Stimulated activated CD8-positive, alpha-beta memory T cell treated with anti-CD3 and anti-CD28 coated beads, Interleukin-4, amount 100 ng/mL, for 4 hours (primary cell): ENCODE results near the gene IDE.

ENCODE experiments used
- DNase-seq, 2 donors: peaks; one replicate each; pipeline ENCODE4 v3.0.0-alpha.2; 2020; ENCODE audit warnings: low read depth in 2 of 2, low spot score in 1 of 2

The IDE gene

DNA sequence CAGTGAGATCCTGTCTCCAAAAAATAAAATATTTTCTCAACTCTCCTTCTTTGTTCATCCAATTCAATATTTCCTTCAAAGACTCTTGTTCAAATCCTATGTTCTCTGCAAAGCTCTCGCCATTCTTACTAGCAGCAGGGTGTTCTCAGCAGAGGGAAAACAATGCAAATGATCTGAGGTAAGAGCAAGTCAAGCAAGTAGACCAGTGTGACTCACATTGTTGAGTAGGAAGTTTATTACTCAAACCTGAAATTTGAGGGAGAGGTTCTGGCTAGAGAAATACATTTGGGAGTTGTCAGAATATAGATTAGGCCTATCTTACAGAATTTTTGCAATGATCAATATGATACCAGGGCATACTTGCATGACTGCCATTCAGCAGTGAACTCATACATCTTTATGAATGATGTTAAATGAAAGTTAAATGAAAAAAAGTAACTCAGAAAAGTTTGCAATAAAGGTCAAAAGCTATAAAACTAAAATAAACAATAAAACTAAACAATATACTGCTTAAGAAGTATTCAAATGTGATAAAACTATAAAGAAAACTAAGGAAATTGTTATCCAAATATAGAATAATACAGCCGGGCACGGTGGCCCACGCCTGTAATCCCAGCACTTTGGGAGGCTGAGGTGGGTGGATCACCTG is 5.8 kb downstream of the IDE start:
- DNase-seq = no peak

DNA sequence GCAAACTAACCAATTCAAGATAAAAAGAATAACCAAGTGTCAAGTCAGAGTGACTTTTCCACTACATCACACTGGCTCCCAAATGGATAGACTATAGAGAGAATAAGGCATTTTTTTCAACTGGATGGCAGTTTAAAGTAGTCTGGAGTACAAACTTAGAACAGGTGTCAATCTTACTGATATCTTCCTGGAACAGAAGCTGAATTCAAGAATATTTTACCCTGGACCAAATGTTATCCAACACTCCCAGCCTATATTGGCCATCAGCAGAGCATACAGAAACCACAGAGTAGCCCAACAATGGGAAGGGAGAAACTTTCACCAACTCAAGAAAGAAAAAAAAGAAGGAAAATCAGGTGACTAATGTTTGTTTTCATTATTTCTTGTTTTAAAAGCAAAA is 11.5 kb downstream of the IDE start:
- DNase-seq = no peak

DNA sequence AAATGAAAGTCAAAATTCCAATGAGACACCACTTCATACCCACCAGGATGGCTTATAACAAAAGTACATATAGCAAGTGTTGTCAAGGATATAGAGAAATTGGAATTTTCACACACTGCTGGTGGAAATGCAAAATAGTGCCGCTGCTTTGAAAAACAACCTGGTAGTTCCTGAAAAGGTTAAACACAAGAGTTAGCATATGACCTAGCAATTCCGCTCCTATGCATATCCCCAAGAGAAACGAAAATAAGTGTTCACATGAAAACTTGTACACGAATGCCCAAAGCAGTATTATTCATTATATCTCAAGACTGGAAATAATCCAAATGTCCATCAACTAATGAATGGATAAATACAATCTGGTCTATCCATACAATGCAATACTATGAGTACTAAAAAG is 14.8 kb downstream of the IDE start:
- DNase-seq = no peak

GRCh38 chr10:92553959-92554358 is 19.9 kb downstream of the IDE start:
- no peak for DNase-seq

DNA sequence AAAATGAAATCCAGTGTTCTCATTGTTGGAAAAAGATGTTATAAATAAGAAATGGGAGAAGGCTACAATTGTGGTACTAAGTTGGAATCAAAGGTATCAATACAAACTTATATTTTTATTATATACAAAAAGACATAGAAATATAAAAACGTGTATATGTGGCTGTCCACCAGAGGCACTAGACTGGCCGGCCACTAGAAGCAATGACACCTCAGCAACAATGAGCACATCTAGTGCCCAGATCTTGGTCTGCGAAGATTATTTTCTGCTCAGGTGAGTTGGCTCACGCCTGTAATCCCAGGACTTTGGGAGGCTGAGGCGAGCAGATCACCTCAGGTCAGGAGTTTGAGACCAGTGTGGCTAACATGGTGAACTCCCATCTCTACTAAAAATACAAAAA is 21.6 kb downstream of the IDE start:
- no peak for DNase-seq

DNA sequence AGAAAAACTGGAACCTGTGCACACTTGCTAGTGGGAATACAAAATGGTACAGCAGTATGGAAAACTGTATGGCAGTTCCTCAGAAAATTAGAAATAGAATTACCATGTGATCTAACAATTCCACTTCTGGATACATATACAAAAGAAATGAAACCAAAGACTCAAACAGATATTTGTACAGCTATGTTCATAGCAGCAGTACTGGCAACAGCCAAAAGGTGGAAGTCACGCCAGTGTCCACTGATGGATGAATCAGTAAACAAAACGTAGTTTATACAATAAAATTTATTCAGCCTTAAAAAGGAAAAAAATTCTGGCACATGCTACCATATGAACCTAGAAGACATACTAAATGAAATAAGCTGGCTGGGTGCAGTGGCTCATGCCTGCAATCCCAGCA is 23.0 kb downstream of the IDE start:
- DNase-seq = no peak

- no peak for DNase-seq
Observed at GRCh38 chr10:92547676-92548075, 26.2 kb downstream of the IDE start.

GRCh38 chr10:92545556-92545955 is 28.3 kb downstream of the IDE start:
- DNase-seq = no peak

DNA sequence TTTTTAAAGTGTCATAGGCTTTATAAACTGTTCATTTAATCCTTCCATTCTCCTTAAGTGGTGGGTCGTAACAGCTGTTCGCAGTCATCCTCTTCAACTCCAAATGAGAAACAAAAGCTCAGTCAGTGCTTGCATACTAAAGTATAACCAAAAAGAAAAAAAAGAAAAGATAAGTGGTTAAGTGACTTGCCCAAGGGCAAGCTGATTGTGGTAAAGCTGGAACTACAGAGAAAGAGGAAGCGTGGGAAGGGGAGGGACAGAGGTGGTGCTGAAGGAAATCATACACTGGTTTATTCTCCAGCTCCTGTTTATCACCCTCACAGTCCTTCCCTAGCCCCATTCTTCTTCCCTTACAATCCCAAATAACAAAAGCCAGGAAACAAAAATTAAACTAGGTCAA is 29.6 kb downstream of the IDE start:
- no peak for DNase-seq

DNA sequence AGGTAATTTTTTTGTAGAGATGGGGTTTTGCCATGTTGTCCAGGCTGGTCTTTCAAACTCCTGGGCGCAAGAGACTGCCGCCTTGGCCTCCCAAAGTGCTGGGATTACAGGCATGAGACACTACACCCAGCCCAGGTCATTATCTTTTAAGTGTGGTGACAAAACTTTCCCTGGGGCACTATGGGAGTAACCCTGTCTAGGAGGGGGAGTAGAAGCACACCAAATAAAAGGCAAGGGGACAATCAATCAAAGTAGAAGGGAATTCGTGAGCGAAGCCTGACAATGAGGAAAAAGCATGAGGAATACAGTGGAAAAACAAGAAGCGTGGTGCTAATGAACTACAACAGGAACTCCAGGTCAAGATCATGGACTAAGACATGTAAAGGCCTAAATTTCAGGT is 31.4 kb downstream of the IDE start:
- no peak for DNase-seq

DNA sequence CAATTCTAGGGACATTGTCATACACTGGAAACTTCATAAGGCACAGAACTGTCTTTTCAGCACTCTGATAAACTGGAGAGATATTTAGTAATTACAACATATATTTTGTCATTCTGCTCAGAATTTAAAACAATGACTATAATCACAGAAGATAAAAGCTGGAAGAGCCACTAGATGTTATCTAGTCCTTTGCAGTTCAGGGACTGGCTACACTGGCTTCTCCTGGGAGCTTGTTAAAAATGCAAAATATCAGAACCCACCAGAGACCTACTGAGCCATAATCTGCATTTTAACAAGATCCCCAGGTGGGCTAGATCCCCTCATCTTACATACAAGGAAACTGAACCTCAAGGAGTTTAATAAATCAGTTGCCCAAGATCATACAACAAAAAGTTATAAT is 32.3 kb downstream of the IDE start:
- DNase-seq = no peak

GRCh38 chr10:92538231-92538958 is 35.5 kb downstream of the IDE start:
- no peak for DNase-seq

DNA sequence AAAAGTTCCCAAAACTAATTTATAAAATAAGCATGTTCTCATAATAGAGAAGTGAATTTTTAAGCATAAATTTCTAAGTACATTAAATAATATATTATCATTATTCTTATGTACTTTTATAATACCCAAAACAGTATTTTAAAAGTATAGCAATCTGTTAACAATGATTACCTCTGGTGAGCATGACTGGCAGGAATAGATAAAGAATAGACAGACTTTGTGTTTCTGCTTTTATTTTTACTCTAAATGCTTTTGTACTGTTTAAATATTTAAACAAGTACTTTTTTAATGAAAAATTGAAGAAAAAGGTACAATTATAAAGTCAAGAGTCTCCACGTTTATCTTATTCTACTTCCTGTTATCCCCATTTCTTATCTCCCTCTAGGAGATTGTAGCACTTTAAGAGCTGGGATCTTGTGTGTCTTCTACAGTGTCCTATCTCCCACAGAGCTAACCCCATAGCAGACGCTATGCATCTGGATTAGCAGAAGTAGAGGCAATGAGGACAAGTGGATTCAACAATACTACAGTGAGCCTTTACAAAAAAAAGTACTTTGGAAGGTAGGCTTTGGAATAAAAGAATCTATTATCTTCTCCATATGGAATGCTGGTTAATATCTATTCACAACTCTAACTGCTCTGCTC is 42.9 kb downstream of the IDE start:
- DNase-seq = no peak

DNA sequence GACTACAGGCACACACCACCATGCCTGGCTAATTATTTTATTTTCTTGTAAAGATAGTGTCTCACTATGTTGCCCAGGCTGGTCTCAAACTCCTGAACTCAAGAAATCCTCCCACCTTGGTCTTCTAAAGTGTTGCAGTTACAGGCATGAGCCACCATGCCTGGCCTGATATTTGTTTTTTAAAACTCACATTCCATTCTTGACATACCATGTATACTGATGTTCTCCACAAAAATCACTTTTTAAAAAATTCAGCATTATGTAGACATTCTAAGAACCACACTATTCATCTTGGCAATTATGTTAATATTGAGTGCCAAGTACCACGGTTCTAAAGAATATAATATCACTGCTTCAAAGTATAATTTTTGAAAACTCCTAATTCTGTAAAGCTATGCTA is 43.5 kb downstream of the IDE start:
- no peak for DNase-seq

- no peak for DNase-seq
Observed at GRCh38 chr10:92527716-92528115, 46.2 kb downstream of the IDE start.

- DNase-seq = no peak
Observed at GRCh38 chr10:92523639-92524038, 50.3 kb downstream of the IDE start.

- DNase-seq = peak; percentile 39 to 49
Observed at GRCh38 chr10:92517034-92517655, 56.7 kb downstream of the IDE start.

- no peak for DNase-seq
Observed at GRCh38 chr10:92508866-92509265, 65.0 kb downstream of the IDE start.

DNA sequence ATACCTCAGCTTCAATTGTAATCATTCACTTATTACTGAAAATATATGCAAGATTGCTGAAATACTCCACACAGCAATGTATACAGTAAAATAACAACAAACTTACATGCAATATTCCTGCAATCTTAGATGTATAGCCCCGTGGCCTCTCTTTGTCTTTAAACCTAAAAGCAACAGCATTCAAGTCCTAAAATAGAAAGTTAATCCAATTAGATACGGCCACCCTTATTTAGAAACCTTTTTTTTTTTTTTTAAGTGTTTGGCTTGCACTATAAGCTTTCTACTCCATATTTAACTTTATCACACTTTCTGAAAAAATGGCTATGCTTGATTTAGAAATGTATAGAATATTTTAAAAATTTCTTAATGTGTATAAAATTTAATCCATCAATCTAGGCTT is 67.6 kb downstream of the IDE start:
- no peak for DNase-seq

DNA sequence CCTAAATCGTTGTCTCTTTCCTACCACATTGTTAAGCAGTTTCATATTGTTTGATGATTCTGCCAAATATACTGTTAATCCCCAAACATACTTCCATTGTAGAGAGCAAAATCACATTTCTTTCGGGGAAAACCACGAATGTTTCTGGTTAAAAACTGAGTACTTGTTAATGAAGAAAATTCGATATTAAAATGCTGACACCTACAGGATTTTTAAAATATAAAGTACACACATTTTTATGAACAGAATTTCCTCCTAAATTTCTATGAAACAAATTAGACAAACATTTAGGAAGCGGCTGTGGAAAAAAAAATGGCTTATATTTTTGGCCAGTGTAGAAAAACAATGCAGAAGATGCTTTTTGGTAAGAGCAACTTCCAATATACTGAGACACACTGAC is 68.8 kb downstream of the IDE start:
- no peak for DNase-seq

DNA sequence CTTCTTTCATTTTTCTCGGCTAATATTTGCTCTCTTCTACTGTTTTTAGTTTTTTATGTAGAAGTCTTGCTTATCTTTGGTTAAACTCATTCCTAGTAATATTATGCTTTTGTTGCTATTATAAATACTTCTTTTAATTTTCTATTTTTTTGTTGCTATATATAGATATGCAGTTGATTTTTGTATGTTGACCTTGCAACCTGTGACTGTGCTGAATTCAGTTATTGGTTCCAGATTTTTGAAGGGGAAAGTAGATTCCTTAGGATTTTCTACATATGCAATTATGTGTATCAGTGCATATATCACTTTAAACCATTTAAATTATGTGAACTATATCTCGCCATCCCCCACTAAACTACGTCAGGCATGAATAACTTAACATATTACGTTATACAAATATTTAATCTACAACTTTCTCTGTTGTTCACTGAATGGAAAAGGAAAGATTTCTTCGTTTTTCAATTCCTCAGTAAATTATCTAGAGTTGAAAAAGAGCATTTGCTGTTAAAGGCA is 71.5 kb downstream of the IDE start:
- no peak for DNase-seq

DNA sequence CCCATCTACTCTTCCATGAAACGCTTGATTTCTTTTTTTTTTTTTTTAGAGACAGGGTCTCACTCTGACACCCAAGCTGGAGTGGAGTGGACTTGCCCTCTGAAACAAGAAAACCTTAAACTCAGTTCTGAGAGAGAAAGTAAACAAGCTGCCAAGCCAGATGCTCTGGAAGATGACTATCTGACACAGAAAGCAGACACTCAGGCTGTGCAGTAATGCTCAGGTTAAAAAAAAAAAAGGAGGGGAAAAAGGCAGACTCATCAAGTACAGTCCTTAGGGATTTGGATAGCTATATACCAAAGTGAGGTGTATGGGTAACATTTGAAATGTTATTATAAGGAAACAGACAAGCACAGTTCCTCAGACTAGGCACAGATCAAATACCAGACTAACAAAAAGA is 80.5 kb downstream of the IDE start:
- no peak for DNase-seq
